Breast epithelium (tissue), 4 donors: Measurements from ENCODE around the gene FAM25A. TPM values are rescaled to one million over a fixed set of nuclear protein-coding genes. Genes with fewer than 3 reads are reported as not detected.

ENCODE experiments used
- DNase-seq, 2 donors: peaks; one replicate each; pipeline ENCODE4 v3.0.0-alpha.2; 2019; ENCODE audit warnings: low spot score in 2 of 2
- H3K27ac ChIP-seq, 2 donors: fragments of 200-600 bp; sonication (generic) in 1 of 2; one replicate each; pipeline ENCODE4 v1.5.1; 2016 to 2019; ENCODE audit warnings: mild to moderate bottlenecking in 1 of 2
- H3K27me3 ChIP-seq, 2 donors: fragments of 200-600 bp; sonication (generic) in 1 of 2; one replicate each; pipeline versions ENCODE4 v1.5.1 to v1.6.0; 2017 to 2019; ENCODE audit warnings: control low read depth in 1 of 2, mild to moderate bottlenecking in 1 of 2
- H3K36me3 ChIP-seq: fragments of 200-600 bp; one replicate; pipeline ENCODE4 v1.5.1; 2019
- H3K4me1 ChIP-seq, 2 donors: fragments of 200-600 bp; sonication (generic); one replicate each; pipeline ENCODE4 v1.5.1; 2016 to 2019; ENCODE audit warnings: control low read depth in 1 of 2
- H3K4me3 ChIP-seq, 3 donors: fragments of 200-600 bp; sonication (generic); 1 replicate in 2 of 3; 2 replicates in 1 of 3; pipeline ENCODE4 v1.5.1; 2016 to 2019; ENCODE audit warnings: mild to moderate bottlenecking in 3 of 3, moderate library complexity in 2 of 3
- H3K9me3 ChIP-seq, 2 donors: fragments of 200-600 bp; sonication (generic) in 1 of 2; one replicate each; pipeline ENCODE4 v1.5.1; 2016 to 2019; ENCODE audit warnings: control low read depth in 1 of 2
- CTCF ChIP-seq, 3 donors: fragments of 450-650 bp; IDR thresholded peaks; one replicate each; pipeline ENCODE4 v1.5.1; 2016 to 2017; ENCODE audit warnings: antibody characterized with exemption in 3 of 3, mild to moderate bottlenecking in 3 of 3, moderate library complexity in 3 of 3
- POLR2A ChIP-seq: fragments of 450-650 bp; IDR thresholded peaks from one replicate; pipeline ENCODE4 v1.6.1; 2016; ENCODE audit warnings: antibody characterized with exemption, mild to moderate bottlenecking, moderate library complexity
- POLR2AphosphoS5 ChIP-seq, 3 donors: sonication (generic); formaldehyde crosslinking; IDR thresholded peaks; one replicate each; pipeline ENCODE4 v1.6.1; 2017; ENCODE audit warnings: antibody characterized with exemption in 3 of 3
- intact Hi-C: fragments of 100-400 bp; cut with DNase I; formaldehyde crosslinking; loops from one replicate; pipeline ENCODE4 v1.15.1; 2023; ENCODE audit warnings: low total_unique reads
- total RNA-seq, 3 donors: library from RNA; depleted of rRNA; stranded (reverse); fragments of >200 nt; gene quantifications; one replicate each; pipeline ENCODE4 v1.1.0, GENCODE V29; 2016

FAM25A gene
- total RNA-seq, 3 donors from 2014 or later: not detected

DNA sequence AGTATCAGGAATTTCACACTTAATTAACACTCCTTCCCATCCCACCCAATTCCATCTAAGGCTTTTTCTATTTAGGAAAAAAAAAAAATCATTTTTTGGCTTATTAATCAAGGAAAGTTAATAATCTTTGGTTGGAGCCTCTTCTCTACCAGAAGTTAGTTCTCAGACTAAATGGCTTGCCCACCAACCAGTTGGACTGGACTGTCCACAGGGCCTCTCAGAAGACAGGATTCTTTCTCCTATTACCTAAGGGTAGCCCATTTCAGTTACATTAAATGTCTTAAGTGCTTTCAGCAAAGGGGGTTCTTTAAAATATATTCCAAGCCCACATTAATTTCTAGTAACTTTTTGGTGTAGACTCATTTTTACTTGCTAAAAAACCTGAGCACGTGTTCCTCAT is 39.3 kb downstream of the FAM25A start:
- no peak for TF ChIP-seq CTCF (IDR thresholded peaks at IDR 0.05)
- TF ChIP-seq POLR2A: no peak
- TF ChIP-seq POLR2AphosphoS5 (IDR thresholded peaks at IDR 0.05): no peak
- Histone ChIP-seq H3K27ac (no peak overlapping the region), H3K4me3 (no peak overlapping the region), H3K36me3 (no peaks in the 10 kb centered on the region), H3K27me3 (no peaks in the 10 kb centered on the region), H3K9me3 (no peaks in the 10 kb centered on the region), H3K4me1 (no peaks in the 10 kb centered on the region)
- no peak for DNase-seq
- intact Hi-C loops: no loop called here

DNA sequence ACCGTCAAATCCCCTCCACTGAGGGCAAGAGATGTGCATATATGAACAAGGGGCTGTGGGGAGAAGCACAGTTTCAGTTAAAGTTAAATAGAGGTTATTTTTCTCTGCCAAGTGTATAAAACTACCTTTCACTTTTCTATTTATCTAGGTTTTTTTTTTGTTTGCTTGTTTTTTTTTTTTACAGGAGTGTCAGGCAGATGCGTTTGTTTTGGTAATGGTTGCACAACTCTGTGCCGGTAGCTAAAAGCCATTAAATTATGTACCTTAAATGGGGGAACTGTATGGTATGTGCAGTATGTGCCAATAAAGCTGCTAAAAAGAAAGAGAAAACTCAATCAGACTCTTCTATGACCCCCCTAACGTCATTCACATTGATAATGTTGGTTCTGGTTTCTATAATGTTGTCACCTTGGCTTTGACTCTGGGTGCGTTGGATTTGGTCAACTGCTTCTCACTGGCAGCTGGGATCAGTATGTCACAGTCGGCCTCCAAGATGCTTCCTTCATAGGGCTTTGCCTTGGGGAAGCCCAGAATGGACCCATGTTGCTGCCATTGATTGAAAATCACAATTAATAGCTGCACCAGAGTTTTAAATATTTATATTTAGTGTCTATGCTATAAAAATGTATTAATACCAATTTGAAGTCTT is 40.3 kb downstream of the FAM25A start:
- Histone ChIP-seq H3K4me1 (no peaks in the 10 kb centered on the region), H3K36me3 (no peaks in the 10 kb centered on the region), H3K27ac (no peak overlapping the region), H3K9me3 (no peaks in the 10 kb centered on the region), H3K4me3 (no peak overlapping the region), H3K27me3 (no peaks in the 10 kb centered on the region)
- DNase-seq: no peak
- intact Hi-C loops: no loop called here
- TF ChIP-seq POLR2A (no peak), CTCF (IDR thresholded peaks at IDR 0.05) (no peak)

- Histone ChIP-seq H3K4me3 (no peak overlapping the region), H3K36me3 (no peaks in the 10 kb centered on the region), H3K9me3 (no peaks in the 10 kb centered on the region), H3K27me3 (no peaks in the 10 kb centered on the region), H3K4me1 (no peaks in the 10 kb centered on the region), H3K27ac (no peak overlapping the region)
- TF ChIP-seq POLR2A: no peak
- intact Hi-C loops: no loop called here
- DNase-seq: no peak
Measured at GRCh38 chr10:87064651-87065050, 44.6 kb downstream of the FAM25A start.

DNA sequence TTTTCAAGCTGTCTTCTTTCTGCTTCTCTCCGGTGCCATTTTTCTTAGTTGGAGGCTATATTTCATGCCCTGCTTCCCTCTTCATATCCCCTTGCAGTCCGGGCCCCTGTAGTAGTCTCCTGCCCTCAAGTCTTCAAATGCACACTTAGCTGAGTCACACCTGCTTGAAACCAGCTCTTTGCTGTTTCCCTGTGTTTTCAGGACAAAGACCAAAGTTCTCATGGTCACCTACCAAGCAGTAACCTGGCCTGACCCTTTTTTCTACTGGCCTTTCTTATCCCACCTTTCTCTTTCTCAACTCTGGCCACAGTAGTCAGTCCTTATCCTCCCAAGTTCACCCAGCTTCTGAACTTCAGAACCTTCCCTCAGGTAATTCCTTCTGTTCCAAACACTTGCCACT is 46.1 kb downstream of the FAM25A start:
- H3K4me3 ChIP-seq: no peak overlapping the region
- H3K27ac ChIP-seq: no peak overlapping the region
- H3K27me3 ChIP-seq: no peaks in the 10 kb centered on the region
- H3K36me3 ChIP-seq: no peaks in the 10 kb centered on the region
- no peaks in the 10 kb centered on the region for H3K9me3 ChIP-seq
- DNase-seq: no peak
- intact Hi-C loops: no loop called here
- TF ChIP-seq CTCF (IDR thresholded peaks at IDR 0.05) (no peak), POLR2AphosphoS5 (IDR thresholded peaks at IDR 0.05) (no peak), POLR2A (no peak)
- no peaks in the 10 kb centered on the region for H3K4me1 ChIP-seq

- no peaks in the 10 kb centered on the region for H3K4me1 ChIP-seq
- no peaks in the 10 kb centered on the region for H3K27me3 ChIP-seq
- TF ChIP-seq POLR2AphosphoS5 (IDR thresholded peaks at IDR 0.05) (no peak), POLR2A (no peak), CTCF (IDR thresholded peaks at IDR 0.05) (no peak)
- no peaks in the 10 kb centered on the region for H3K36me3 ChIP-seq
- no peak overlapping the region for H3K27ac ChIP-seq
- DNase-seq: no peak
- intact Hi-C loops: no loop called here
- no peak overlapping the region for H3K4me3 ChIP-seq
- H3K9me3 ChIP-seq: no peaks in the 10 kb centered on the region
Measured at GRCh38 chr10:87066865-87067264, 46.8 kb downstream of the FAM25A start.

DNA sequence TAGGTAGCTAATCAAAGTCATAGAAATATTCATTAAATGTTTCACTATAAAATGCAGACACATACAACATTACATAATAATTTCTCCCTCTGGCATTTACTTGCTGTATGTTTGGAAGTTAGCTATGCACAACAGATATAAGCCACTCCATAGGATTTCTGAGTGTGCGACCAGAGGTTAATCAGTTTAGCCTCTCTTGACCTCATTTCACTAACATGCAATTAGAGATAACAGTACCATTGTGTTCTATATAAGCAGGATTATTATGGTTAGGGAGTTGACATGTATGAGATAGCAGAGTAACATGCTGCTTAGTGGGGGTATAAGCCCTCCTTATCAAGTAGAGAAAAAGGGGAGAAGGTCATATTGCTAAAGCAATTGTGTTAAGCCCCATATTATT is 48.2 kb downstream of the FAM25A start:
- Histone ChIP-seq H3K9me3 (no peaks in the 10 kb centered on the region), H3K4me1 (no peaks in the 10 kb centered on the region), H3K27me3 (no peaks in the 10 kb centered on the region), H3K4me3 (no peak overlapping the region), H3K36me3 (no peaks in the 10 kb centered on the region), H3K27ac (no peak overlapping the region)
- no peak for TF ChIP-seq CTCF (IDR thresholded peaks at IDR 0.05)
- no peak for TF ChIP-seq POLR2A
- TF ChIP-seq POLR2AphosphoS5 (IDR thresholded peaks at IDR 0.05): no peak
- intact Hi-C loops: no loop called here
- no peak for DNase-seq
